T47D (cell line): ENCODE measurements around the gene BTG4.

Experiments used
- DNase-seq, 2 experiments: peaks; one replicate each; pipeline versions ENCODE4 v3.0.0 to v3.0.0-alpha.2; 2011 to 2012; ENCODE audit warnings: low read depth in 1 of 2, low spot score in 1 of 2
- JUND ChIP-seq: IDR thresholded peaks from 2 replicates; pipeline ENCODE4 v1.6.1; 2012; ENCODE audit warnings: low read depth
- in situ Hi-C: cut with HindIII; loops from 2 replicates; pipeline ENCODE4 v1.10.0; 2016; ENCODE audit warnings: low sequenced_read_pairs, low pct_unique_long_range_greater_than_20kb

The BTG4 gene

GRCh38 chr11:111463276-111463675, 48.9 kb downstream of the BTG4 start:
- TF ChIP-seq JUND, result no peak
- in situ Hi-C loops, result no loop called here
- DNase-seq, result no peak

- in situ Hi-C loops, result no loop called here
- TF ChIP-seq JUND, result no peak
- DNase-seq, result no peak
Observed at GRCh38 chr11:111462329-111462728, 49.9 kb downstream of the BTG4 start.

- no peak for TF ChIP-seq JUND
- no peak for DNase-seq
- in situ Hi-C loops, result no loop called here
Observed at GRCh38 chr11:111461460-111462235, 50.5 kb downstream of the BTG4 start.

DNA sequence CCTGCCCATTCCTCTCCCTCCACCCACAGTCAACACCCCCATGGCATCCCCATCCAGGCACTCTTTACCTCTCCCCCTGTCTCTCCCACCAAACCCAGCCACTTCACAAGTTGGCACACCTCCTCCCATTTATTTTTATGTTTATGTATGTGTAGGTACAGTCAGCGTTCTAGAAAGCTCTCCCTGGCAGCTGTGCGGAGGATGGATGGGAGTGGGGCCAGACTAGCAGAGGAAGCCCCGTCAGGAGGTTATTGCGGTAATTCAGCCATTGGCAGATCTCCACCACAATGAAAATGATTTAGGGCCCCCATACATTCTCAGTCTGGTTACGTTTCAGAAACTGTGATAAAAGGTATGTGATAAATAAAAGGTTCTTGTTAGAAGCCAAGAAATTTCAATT, 51.3 kb downstream of the BTG4 start:
- in situ Hi-C loops, result no loop called here
- no peak for TF ChIP-seq JUND
- no peak for DNase-seq

- TF ChIP-seq JUND, result no peak
- DNase-seq, result no peak
- in situ Hi-C loops, result no loop called here
Observed at GRCh38 chr11:111460340-111460739, 51.8 kb downstream of the BTG4 start.

DNA sequence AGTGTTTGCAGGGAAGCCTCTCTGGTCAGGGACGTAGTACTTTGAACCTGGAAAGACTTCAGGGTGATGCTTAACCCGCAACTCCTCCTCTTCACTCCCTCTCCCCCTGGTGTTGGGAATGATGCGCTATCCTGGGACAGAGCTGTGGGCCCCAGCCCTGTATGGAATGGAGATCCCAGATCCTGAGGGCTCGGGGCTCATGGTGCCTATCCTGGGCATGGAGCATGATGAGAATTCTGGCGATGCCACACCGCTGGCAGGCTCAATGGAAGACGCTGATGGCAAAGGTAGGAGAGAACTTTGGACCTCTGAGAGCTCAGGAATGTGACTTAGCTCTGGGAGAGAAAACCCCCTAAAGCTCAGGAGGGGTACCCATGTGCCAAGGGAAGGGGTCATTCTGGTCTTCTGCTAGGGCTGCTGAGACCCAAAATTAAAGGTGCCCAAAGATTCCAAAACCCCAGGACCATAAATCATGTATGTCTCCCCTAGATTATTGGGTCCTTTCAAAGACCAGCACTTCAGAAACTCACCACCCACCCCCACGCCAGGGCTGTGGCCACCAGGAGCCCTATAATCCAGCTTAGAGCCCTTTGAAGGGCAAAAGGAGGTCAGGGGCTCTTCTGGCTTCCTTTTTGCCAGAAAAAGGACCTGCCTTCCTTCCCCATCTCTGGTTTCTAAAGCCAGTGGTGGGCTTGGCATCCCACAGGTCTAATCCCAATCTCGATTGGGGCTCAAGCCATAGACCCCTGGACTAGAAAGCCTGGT, 52.5 kb downstream of the BTG4 start:
- DNase-seq, result no peak
- TF ChIP-seq JUND, result no peak
- in situ Hi-C loops, result no loop called here

GRCh38 chr11:111457731-111458368, 54.3 kb downstream of the BTG4 start:
- no peak for DNase-seq
- no peak for TF ChIP-seq JUND
- in situ Hi-C loops, result no loop called here

DNA sequence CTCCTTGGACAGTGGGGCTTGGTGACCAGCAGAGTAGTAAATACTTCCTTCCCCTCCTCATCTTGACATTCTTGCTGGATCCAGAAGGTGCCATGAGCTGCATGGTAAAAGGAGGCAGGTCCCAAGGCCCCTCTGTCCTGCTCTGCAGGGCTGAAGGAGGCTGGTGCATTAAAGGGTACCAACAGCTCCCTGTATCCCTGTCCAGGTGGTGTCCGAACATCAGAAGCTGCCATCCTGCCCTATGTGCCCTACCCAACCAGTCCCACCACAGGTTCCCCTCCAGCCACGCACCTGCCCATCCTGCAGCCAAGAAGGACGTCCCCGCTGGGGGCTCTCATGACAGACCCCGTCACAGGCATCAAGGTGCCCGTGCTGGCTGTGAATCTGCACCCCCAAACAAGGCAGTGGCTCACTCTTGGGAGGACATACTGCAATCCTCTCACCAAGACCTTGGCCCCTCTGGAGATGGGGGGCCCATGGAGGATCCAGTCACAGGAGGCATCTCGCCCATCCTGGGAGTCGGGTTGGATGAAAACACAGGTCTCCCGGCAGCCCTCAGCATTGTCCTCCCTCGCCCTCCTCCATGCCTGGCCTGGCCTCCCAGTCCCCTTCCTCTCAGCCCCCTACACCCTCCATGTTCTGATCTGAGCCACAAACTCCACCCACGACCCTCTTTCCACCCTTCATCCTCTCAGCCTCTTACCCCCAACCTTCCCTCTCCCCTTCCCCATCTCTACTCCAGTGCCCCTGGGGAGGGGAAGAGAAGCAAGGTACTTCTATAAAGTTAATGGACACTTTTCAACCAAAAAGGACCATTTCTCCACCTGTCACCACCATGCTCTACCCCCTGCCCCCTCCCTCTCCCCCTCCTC, 55.1 kb downstream of the BTG4 start:
- no peak for DNase-seq
- no peak for TF ChIP-seq JUND
- in situ Hi-C loops, result no loop called here

DNA sequence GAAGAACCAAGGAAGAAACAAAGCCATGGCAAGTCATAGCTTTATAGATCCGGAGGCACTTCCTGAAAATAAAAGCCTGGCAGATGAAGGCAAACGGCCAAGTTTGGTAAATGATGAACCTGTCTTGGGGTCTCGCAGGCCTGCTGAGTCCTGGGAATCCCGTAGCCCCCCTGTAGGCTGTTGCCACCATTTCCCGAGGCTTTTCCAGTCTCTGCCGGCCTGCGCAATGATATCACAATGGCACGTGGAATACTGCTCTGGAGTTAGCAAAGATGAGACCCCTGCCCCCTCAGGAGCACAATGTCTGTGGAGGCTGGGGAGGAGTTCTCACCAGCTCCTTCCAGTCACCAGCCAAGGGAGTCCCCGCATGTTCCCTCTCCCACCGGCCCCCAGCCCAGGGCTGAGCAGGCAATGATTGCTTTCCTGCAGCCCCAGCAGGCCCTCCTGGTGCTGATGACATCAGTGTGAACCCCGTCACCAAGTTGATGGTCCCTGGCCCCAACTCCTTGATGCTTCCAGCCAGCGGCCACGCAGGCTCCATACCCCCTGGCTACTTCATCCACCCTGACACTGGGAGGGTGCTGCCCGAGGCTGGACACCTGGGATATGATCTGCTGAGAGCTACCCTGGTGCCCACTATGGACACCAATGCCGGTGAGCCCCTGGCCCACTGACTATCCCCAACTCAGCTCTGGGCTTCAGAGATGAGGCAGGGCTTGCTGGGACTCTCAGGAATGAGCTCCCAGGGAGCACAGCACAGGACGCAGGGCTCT, 55.9 kb downstream of the BTG4 start:
- DNase-seq, result no peak
- no peak for TF ChIP-seq JUND
- in situ Hi-C loops, result no loop called here

GRCh38 chr11:111455291-111456085, 56.7 kb downstream of the BTG4 start:
- no peak for TF ChIP-seq JUND
- in situ Hi-C loops, result no loop called here
- no peak for DNase-seq
